ENCODE data around the gene ZNF70. TPM values are rescaled to one million over a fixed set of nuclear protein-coding genes. Genes with fewer than 3 reads are reported as not detected.

Gene ZNF70
- total RNA-seq, 1 experiment from 2014 or later, result 1.4 TPM

DNA sequence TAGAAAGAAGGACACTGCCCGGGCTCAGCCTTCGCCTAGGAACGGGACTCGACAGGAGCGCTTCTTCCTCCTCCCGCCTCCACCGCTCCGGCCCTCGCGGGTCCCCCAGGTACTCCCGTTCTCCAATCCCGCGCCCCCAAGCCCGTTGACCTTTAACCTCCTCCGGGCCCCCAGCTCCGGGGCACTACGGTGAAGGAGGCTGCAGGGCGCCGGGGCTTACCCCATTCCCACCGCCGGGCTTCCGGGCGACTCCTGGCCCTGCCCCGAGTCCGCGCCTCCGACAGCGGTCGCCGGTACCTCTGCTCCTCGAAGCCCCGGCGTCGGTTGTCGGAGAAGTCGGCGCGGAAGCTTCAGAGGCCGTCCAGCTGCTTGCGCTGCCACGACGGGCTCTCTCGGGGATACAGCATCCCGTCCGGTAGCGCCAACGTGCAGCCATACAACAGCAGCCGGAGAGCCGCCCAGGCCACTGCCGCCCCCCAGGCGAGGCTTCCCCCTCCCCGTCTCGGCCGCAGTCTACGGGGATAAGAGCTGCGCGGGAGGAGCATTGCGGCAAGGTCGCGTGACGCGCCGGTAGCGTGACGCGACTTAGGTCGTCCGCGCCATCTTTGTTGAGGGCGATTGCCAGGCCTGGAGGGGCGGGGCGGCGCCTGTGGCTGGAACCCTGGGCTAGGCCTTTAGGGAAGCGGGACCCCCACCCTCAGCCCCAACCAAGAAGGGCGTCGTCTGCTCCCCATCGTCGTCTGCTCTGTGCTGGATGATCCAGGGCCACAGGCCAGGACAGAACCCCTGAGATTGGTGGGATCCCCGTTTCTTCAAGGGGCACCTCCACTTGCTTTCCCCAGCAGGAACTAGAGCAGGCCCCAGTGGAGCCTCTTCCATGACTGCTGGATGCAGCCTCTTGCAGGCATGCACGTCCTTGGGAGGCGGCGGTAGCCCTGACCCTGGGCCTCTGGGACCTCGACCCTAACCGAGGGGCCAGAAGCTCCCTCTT is 33.8 kb downstream of the ZNF70 start:
- DNase-seq (ENCODE audit: low spot score), result peak; percentile 68

DNA sequence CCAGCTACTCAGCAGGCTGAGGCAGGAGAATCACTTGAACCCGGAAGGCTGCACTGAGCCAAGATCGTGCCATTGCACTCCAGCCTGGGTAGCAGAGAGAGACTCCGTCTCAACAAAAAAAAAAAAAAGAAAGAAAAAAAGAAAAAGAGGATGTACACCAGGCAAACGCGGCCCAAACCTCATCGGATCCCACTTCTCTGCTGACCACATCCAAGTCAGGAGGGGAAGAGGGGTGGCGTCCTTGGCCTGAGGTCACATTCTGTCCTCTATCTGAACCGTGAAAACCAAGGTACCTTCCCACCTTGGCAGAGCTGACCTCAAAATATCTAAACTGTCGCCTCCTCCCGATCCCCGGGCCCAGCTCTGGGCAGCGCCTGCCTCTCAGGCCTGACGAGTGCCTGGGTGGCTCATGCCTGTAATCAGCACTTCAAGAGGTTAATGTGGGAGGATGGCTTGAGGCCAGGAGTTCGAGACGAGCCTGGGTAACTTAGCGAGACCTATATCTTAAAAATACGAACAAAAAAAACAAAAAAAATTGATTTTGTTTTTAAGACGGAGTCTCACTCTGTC is 35.0 kb downstream of the ZNF70 start:
- DNase-seq (ENCODE audit: low spot score), result no peak

DNA sequence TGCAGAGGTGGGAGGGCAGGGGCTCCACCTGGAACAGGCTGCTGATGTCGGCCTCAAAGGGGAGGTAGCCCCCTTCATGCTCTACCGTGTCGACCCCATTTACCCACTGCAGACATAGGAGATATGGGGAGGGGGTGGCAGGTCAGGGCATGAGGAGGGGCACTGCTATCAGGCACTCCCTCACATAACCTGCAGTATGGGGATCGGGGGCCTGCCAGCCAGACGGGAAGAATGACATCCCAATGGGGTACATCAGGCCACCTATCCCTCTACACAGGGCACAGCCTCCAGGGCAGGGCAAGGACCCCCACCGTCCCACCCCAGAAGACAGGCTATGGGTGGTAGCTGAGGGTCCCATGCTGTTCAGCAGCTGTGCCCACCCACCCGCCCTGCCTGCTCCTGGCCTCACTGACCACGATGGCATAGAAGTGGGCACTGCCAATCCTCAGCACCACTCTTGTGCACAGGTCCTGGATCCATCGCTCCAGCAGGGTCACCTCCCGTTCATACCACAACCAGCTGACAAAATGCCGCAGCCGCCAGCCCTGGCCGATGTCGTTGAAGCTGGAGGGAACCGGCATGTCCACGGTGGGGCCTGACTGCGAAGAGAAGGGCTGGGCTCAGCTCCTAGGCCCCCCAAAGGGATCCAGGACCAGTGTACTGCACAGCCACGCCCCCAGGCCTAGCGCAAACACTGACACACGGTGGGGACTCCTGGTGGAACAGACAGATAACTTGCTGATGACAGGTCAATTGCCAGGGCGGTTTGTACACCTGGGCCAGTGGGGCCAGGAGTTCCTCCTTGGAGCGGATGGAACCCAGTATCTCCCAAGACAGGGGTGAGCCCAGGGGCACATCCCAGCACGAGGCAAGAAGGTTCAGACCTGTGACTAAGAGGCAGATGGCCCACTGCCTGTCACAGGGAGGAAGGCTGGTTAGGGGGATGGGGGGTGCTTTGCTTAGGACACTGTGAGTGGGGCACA is 36.0 kb downstream of the ZNF70 start:
- no peak for DNase-seq (ENCODE audit: low spot score)

DNA sequence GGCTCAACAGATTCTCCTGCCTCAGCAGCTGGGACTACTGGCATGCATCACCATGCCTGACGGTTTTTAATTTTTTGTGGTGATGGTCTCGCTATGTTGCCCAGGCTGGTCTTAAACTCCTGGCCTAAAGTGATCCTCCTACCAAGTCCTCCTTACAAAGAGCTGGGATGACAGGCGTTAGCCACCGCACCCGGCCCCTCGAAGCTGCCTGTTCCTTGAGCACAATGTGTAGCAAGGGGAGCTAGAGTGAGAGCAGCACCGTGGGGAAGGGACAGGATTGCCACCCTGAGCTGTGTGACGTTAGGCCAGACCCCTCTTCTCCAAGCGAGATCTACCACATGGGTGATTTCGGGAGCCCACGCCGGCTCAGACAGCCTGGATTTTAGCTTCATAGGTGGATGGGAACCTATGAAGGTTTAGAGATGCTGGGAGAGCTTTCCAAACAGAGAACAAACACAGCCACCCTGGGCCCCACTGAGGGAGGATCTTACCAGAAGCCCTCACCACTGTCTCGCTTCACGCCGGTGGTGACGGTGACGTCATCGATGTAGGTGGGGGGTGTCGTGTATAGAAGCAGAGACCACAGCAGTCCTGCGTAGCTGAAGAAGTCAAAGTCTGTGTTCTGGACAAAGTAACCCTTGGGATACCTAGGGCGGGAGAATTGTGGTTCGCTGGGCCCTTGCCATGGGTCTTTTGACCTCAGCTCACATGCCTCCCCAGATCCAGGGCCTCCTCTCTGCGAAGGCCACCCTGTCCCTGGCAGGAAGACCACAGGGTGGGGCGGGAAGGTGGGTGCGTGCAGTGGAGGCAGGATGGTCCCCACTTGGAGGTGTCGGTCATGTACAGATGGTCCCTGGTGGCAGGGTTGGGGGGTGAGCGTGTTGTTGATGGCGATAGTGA is 37.0 kb downstream of the ZNF70 start:
- DNase-seq (ENCODE audit: low spot score), result no peak

DNA sequence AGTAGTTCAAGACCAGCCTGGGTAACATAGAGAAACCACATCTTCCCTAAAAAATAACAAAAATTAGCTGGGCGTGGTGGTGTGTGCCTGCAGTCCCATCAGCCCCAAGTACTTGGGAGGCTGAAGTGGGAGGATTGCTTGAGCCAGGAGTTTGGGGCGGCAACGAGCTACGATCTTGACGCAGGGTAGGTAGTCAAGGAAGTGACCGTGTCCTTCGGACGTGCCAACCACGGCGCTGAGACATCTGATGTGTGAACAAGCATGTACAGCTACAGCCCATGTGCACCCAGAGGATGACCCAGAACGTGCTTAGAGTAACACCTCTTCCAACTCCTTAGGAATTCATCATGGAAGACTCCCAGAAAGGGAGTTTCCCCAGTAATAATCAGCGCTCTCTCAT is 38.7 kb downstream of the ZNF70 start:
- DNase-seq (ENCODE audit: low spot score), result no peak

DNA sequence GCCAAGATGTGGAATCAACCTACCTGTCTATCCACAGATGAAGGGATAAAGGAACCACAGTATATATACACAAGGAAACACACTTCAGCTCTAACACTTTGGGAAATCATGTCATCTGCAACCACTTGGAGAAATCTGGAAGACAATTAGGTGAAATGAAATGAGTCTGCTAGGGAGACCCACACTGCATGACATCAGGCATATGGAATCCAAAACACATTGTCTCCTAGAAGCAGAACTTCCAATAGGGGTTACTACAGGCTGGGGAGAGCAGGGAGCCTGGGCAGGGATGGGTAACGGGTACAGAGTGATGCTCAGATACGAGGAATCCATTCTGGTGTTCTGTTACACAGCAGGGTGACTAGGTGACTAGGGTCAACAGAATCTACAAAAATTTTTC is 41.8 kb downstream of the ZNF70 start:
- DNase-seq (ENCODE audit: low spot score), result no peak

DNA sequence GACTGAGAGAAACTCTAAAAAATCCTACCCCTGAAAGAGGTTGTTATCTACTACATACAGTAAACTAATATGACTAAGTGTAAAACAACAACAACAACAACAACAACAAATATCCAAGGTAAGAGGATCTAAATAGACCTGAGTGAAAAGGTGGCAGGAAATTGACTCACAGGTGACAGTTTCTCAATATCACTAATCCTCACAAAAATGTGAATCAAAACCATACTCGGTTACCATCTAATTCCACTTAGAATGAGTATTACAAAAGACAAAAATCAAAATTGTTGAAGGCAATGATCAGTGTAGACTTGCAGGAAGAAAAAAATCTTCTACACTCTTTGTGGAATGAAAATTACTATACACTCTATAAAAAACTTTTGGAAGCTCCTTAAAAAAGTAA is 42.6 kb downstream of the ZNF70 start:
- no peak for DNase-seq (ENCODE audit: low spot score)

DNA sequence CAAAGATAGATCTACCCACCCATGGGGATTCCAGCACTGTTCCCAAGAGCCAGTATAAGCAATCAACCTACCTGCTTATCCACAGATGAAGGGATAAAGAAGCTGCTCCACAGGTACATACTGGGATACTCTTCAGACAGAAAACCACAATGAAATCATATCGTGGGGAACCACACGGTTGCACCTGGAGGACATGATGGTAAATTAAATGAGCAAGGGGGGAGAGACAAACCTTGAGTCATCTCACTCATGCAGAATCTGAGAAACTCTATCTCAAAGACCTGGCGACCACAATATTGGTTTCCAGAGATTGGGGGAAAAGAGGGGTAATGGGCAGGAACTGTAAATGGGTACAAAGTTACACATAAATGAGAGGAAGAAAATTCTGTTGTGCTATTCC is 45.6 kb downstream of the ZNF70 start:
- no peak for DNase-seq (ENCODE audit: low spot score)

DNA sequence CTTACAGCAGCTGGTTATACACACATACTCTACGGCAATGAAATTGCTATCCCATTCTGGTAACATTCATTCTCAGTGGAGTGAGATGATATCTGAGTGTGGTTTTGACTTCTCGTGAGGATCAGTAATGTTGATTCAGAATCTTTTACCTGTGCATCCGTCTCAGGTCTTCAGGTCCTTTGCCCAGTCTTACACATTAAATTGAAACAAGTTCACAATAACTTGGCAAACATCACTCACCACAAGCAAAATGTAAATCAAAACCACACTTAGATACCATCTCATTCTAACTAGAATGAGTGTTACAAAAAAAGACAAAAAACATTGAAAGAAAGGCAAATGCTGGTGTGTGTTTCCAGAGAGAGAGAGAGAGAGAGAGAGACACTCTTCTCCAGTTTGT is 46.1 kb downstream of the ZNF70 start:
- no peak for DNase-seq (ENCODE audit: low spot score)

DNA sequence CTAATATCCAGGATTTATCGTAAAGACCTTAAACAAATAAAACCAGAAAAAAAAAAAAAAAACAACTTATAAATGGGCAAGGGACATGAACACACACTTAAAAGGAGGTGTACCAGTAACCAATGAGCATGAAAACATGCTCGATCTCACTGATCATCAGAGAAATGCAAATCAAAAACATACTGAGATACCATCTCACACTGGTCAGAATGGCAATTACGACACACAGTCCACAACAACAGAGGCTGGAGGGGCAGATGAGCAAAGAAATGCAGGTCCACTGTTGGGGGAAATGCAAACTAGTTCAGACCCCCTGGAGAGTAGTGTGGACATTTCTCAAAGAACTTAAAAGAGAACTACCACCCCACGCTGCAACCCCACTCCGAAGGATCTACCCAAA is 46.9 kb downstream of the ZNF70 start:
- DNase-seq (ENCODE audit: low spot score), result no peak

DNA sequence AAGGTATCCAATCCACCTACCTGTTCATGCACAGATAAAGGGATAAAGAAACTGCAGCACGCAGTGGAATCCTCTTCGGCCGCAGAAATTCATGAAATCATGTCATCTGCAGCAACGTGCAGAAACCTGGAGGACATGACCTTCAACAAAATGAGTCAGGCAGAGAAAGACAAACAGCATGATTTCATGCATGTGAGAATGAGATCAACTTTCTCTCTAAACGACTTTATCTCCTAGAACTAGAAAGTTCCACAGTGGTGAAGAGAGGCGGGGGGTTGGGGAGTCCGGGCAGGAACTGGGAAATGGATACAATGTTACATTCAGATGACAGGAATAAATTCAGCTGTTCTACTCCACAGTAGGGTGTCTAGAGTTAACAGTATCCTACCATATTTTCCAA is 50.2 kb downstream of the ZNF70 start:
- no peak for DNase-seq (ENCODE audit: low spot score)

DNA sequence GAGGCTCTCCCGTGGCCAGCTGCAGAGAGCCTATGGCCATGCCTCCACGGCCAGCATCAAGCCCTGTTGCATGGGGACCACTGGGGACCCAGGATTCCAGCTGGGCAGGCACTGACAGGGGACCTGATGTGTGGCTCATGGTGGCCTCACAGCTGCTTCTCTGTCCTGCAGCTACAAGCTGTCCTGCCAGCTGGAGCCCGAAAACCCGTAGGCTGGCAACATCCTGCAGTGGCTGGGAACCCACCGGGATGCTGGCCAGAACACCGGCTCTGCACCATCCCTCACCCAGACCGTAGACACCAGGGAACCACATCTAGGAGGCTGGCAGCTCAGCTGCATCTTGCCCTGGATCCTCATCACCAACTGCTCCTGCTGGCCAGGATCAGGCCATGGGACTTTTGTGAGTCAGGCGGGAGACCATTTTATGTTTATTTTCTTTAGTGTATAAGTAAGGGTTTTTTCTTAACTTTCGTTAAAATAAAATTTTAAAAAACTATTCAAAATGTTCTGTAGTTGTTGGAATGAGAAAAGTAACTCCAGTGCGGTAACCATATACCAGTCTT is 52.2 kb downstream of the ZNF70 start:
- no peak for DNase-seq (ENCODE audit: low spot score)

DNA sequence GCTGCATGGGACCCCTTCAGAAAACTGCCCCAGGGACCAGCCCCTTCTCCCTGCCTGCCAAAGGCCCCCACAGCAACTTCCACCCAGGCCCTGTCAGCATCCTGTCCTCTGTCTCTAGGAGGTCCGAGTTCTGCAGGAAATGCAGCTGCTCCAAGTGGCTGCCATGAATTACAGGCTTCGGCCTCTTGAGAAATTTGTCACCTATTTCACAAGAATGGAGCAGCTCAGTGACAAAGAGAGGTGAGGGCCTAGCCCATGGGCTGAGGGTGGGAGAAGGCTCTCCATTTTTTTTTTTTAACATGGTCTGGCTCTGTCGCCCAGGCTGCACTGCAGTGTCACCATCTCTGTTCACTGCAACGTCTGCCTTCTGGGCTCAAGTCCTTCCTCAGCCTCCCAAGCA is 52.8 kb downstream of the ZNF70 start:
- no peak for DNase-seq (ENCODE audit: low spot score)

DNA sequence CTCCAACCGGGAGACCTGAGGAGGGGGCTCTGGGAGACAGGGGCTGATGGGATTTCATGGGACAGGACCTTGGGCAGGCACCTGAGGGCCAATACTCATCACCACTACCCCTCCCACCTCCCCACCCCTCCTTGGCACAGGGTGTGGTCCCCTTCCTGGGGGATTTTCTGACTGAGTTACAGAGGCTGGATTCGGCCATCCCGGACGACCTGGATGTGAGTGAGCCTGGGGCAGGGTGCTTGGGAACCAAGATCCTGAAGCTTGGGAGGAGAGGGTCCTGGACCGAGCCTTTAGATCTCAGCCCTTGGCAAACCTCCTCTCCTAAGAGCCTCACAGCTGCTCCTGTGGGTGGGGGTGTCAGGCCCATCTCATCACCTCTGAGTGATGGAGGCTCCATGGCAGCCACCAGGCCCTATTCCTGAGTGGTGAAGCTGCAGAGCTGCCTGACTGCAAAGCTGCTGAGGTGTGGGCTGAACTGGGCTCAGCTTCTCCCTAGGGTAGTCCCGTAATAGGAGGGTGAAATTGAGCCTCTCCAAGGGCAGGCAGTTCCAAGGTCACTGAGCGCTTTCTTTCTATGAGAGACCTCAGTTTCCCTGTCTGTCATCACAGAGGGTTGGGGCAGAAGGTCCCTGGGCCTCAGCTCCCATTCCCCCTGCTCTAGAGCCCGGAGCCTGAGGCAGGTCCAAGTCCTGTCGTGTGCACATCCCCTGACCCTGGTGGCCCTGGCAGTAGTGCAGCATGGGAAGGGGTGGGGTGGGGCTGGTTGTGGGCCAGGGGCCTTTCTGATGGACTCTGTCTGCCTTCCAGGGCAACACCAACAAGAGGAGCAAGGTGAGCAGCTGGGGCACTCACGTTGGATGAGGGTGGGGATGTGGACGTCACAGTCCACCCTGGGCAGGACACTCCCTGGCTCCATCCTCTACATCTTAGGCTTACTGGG is 53.6 kb downstream of the ZNF70 start:
- no peak for DNase-seq (ENCODE audit: low spot score)

DNA sequence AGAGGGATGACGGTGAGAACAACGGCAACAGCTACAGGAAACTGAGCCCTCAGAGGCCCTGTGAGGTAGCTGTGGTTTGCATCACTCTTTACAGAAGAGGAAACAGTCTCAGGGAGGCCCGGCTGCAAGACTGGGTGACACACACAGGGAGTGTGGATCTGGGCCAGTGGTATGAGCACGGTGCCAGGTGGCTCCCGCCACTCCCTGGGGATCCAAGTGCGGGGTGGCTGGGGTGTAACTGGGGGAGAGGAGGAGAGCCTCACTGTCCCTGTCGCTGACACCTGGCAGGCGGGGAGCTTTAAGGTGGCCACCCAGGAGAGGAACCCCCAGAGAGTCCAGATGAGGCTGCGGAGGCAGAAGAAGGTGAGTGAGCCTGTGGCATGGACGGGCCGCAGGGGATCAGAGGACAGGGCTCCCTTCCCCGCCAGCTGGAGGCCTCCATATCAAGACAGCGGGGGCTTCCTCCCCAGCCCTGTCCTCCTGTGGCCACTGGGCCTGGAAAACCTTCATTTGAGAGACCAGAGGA is 54.5 kb downstream of the ZNF70 start:
- no peak for DNase-seq (ENCODE audit: low spot score)

DNA sequence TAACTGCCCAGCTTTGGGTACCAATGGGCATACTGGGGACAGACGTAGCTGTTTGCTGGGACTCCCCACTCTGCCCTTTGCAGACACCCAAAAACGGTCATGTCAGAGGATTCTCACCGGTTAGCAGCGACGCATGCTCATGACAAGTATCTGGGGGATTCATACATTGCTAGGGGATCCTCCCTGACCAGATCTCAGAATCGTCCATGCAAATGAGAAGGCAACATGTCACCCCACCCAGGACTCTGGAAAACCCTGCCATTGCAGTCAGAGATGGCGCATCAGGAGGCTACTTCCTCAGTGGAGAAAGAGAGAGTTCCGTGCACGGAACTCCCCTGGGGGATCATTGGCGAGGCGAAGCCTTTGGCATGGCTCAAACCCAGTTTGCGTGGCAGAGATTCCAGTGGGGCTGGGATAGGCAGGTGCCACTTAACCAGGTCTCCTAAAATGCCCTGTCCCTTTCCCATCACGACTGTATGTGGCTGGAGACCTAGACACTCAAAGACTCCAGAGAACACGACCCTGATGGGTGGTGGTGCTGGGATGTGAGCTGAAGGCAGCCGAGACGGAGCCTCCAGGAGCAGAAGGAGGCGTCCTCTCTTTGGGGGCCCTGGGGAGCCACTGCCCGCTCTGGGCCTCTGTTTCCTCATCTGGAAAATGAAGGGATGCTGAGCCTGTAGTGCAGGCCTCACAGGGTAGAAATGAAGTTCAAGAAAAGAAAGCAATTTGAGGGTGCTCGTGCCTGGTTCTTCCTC is 55.2 kb downstream of the ZNF70 start:
- DNase-seq (ENCODE audit: low spot score), result no peak

DNA sequence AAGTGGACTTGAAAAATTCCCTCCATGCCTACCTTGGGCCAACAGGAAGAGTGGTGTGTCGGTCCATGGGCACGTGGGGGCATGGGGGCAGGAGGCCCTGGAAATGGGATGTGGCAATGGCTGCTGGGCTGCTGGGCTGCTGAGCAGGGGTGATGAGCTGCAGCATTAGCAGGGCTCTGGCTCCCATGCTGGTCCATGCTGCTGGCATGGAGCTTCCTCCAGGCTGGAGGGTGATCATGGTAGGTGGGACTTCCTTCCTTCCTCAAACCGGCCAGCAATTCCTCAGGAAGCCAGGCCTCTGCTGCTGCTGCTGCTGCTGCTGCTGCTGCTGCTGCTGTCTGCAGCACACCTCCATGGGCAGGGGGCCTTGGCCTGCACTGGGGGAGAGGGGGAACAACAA is 55.8 kb downstream of the ZNF70 start:
- no peak for DNase-seq (ENCODE audit: low spot score)

DNA sequence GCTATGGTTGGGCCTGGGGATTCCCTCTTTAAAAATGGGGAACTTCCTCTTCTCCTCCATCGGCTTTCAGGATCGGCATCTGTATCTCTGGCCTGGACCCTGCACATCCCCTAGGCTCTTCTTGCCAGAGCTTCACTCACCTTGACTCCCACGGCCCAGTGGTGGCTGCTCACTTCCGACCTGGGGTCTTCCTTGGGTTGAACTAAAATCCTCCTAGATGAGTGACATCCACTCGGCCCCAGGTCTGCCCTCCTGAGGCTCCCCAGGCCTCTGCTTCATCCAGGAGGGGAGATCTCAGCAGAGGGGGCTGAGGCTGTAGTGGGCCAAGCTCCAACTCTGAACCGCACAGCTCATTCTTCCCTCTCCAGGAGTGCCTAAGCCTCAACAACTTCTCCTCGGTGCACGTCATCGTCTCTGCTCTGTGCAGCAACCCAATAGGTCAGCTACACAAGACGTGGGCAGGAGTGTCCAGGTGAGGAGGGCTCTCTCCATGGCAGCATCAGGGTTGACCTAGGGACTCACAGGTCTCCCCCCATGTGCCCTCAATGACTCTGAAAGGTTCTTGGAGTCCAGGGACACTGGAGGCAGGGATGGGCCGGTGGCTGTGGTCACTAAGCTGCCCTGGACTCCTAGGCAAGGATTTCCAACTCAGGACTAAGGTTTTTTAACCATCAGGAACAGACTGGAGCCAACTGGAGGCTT is 56.8 kb downstream of the ZNF70 start:
- DNase-seq (ENCODE audit: low spot score), result no peak
